NCI-H2227 treated with DMSO at 0.1 percent for 48 hours (cell line): Measurements from ENCODE around the gene WBP2NL.
"Not testable (repeated sequence)": the region's sequence is repeated elsewhere in the genome, so short reads cannot be mapped to it uniquely, and the experiment has no call there.

ENCODE experiments used
- DNase-seq: peaks from one replicate; lab custom pipeline; 2025; lab: John Stamatoyannopoulos, UW

Gene WBP2NL

GRCh38 chr22:41998361-41999261 is at the start of gene WBP2NL:
TSS of gene WBP2NL (plus strand) at chr22:41998788. CDS start at chr22:41998819, 31 bp downstream.
- DNase-seq: no peak

GRCh38 chr22:41948928-41949296 is 49.7 kb upstream of the WBP2NL start:
- not testable (repeated sequence) for DNase-seq

- DNase-seq: no peak
Measured at GRCh38 chr22:41949297-41949965, 49.2 kb upstream of the WBP2NL start.

GRCh38 chr22:41951898-41952474 is 46.6 kb upstream of the WBP2NL start, which contains the start of gene SMIM45:
TSS of gene SMIM45 (plus strand) at chr22:41952150.
- DNase-seq: peak; percentile 76

- no peak for DNase-seq
Measured at GRCh38 chr22:41952713-41953112, 45.9 kb upstream of the WBP2NL start.

- DNase-seq: no peak
Measured at GRCh38 chr22:41957941-41958556, 40.5 kb upstream of the WBP2NL start.

- no peak for DNase-seq
Measured at GRCh38 chr22:41963453-41964111, 35.0 kb upstream of the WBP2NL start.

DNA sequence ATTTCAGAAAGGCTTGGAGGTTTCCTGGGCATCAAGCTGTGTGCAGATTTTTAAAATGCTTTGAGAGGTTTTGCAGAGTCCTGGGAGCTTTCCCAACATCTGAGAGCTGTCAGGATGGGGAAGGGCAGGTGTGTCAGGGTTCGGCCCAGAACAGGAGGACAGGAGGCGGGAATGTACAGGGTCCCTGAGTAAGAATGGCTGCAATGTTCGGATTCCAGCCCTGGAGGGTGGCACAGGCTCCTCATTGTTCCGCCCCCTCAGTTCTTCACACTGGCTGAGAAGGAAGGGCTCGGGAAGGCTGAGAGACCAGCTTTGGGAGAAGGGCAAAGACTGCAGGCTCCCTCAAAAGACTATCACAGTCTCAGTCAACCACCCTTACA is 34.5 kb upstream of the WBP2NL start:
- DNase-seq: no peak

DNA sequence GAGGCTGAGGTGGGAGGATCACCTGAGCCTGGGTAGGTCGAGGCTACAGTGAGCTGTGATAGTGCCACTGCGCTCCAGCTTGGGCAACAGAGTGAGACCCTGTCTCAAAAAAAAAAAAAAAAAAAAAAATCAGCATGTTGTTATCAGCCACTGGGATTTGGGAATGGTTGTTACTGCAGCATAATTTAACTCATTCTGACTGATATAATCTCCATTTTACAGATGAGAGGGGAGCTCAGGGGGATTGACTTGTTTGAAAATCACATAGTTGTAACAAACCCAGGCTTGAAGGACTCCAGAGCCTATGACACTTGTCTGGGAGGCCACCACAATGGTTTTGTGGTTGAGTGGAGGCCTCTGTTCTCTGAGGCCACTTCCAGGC is 32.4 kb upstream of the WBP2NL start:
- no peak for DNase-seq

DNA sequence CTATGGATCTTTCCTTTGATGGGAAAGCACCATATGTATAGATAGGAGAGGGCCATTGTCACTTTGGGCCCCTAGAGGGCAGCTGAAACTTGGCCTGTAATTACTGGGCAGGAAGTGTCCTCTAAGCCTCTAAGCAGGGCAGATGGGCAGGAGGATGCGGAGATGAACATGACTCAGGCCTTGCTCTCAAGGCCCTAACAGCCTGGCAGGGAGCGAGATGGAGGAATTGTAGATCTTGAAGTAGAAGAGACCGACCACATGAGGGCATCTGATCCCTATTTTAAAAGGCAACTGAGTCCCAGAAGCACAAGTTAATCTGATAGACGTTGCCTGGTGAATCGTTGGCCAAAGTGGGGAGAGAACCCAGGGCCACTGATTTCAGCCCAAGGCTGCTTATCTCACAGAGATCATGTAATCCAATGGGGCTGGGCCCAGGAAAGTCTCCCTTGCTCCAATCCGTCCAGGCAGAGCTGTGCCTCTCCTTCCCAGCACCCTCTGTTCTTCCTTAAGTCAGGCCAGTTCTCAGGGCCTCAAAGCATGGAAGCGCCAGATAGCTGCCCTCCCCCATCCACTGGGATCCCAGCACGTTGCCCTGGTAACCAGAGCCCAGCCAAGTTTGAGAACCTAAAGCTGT is 31.9 kb upstream of the WBP2NL start:
- DNase-seq: no peak

DNA sequence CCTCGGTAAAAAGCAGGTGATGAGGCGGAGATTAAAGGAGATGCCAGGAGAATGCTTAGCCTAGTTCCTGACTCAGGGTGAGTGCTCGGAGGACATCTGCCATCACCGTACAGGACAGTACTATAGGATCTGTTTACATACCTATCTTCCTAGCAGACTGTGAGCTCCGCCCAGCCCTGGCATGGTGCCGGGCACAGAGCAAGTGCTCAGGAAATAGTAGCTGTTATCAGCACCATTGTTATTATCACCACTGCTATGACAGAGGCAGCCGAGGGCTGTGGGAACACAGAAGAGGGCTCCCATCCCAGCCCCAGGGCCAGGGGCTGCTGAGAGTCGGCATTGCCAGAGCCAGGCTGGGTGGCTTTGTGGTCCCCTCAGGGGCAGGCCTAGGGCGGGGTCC is 30.0 kb upstream of the WBP2NL start:
- DNase-seq: no peak

- no peak for DNase-seq
Measured at GRCh38 chr22:41969110-41969646, 29.4 kb upstream of the WBP2NL start, which contains the start of gene SEPTIN3. TSS of gene SEPTIN3 (plus strand) at chr22:41969443. CDS start at chr22:41971493, 2,050 bp downstream.

DNA sequence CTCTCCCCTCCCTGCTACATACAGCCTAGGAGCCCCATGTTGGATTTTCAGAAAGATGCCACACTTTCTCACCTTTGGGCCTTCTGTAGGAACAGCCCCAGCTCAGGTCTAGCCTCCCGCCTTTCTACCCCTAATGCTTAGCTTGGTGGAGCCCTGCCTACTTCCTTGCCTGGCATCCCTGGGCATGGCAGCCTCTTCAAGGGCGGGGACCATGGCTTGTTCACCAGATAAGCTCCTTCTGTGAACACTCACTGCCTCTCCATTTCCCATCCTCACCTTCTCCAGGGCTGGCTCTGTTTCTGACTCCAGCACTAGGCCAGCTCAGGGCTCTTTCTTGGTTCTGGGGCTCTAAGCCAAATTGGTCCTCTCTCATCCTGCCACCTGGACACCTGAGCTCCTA is 28.0 kb upstream of the WBP2NL start:
- no peak for DNase-seq

GRCh38 chr22:41971431-41971830 is 27.2 kb upstream of the WBP2NL start:
- no peak for DNase-seq

- no peak for DNase-seq
Measured at GRCh38 chr22:41974691-41975290, 23.8 kb upstream of the WBP2NL start.

DNA sequence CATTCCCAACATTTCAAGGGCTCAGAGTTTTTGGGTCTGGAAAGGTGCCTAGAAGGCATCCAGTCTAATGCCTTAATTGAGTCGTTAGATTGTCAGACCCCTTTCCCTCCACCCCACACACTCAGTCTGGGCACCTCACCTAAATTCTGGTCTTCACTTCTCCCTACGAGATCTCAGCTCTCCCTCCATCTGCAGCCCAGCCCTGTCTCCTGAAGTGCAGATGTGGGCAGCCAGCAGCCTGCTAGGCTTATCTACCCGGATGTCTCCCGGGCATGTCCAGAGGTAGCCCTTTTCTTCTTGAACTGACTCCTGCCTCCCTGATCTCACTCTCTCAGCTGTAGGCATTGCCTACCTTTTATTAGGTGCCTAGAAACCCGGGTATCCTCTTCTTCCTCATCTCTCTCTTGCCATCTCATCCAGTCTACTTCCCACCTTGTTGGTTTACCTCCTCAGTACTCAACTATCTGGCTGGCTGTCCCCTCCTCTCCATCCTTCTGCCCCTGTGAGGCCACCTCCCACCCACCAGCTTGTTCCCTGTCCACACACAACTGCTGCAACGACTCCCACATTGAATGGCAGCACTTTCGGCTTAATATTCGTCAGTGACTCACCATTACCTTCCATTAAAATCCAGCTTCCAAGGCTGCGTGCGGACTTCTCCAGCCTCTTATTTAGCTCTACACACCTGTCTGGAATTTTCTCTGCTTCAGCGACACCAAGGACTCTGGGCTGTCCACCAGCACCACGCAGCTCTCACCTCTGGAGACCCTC is 23.1 kb upstream of the WBP2NL start:
- no peak for DNase-seq

- DNase-seq: peak; percentile 9
Measured at GRCh38 chr22:41976070-41976901, 22.3 kb upstream of the WBP2NL start.

DNA sequence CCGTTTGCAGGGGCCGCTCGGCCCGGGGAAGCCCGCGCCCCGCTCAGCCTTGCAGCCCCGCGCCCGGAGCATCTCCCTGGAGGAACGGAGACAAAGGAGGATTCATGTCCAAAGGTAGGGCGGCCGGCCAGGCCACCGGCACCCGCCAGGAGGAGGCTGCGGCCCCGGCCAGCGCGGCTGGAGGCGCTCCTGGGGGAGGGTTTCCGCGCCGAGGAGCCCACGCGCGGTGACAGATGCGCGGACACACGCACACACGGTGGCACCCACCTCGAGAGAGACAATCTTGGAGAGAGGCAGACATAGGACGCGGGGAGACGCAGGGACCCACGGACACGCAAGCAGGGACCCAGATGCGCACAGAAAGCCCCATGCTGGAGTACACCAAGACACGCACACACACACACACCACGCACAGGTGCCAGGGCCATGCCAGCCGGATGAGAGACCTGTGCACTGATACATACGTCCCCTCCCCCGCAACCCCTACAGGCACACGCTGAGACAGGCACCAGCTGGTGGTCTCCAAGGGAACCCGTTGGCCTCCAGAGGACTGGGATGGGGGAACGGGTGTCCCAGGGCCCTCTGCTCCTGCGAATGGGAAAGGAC is 21.5 kb upstream of the WBP2NL start:
- DNase-seq: no peak

GRCh38 chr22:41978732-41979131 is 19.9 kb upstream of the WBP2NL start:
- no peak for DNase-seq
